Fibroblast of skin of right biceps (primary cell): ENCODE data around the gene PRSS27.

Experiments used
- DNase-seq: peaks from one replicate; pipeline ENCODE4 v3.0.0-alpha.2; 2013

PRSS27 gene

DNA sequence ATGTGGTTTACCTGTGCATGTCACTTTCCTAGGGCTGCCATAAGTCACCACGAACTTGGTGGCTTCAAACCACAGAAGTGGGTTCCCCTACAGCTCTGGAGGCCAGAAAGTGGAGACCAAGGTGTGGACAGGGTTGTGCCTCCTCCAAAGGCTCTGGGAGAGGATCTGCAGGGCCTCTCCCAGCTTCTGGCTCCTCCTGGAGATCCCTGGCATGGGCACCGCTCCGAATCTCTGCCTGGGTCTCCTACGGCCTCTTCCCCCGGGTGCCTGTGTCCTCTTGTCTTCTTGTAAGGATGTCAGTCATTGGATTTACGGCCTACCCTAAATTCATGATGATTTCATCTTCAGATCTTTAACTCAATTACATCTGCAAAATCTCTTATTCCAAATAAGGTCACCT is 29.9 kb upstream of the PRSS27 start:
- DNase-seq, result no peak

- DNase-seq, result no peak
Measured at GRCh38 chr16:2749476-2749875, 29.5 kb upstream of the PRSS27 start.

GRCh38 chr16:2748757-2749455 is 28.9 kb upstream of the PRSS27 start:
- no peak for DNase-seq

GRCh38 chr16:2745961-2746360 is 25.9 kb upstream of the PRSS27 start:
- DNase-seq, result no peak

DNA sequence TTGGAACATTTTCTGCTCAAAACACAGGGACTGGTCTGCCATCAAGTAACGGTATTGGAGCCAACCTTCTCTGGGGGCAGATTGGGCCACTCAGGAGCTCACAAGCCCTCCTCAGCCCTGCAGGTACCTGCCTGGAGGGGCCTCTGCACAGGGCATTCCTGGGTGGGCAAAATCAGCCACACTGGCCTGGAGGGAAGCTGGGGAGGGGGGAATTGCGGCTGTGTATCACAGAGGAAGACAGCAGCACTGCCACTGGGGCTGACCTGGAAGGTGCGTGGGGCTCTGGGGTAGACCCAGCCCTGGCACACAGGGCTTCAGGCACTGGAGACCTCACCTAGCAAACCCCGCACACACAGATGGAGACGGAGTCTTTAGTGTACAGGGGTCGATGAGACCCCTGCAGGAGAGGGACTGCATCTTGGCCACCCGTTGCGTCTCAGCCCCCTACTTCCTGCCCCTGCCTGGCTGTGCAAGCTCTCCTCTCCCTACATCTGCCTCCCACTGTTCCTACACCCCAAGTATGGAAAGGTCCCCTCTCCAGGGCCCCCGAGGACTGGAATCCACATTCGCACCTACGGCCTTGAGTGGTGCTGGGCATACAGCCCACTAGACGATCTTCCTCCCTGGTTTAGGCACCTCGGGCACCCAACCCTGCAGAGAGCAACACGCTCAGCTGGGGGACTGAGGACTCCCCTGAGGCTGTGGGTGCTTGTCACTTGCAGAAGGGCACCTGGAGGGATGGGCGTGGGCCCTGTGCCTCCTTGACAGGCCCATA is 25.3 kb upstream of the PRSS27 start:
- no peak for DNase-seq

DNA sequence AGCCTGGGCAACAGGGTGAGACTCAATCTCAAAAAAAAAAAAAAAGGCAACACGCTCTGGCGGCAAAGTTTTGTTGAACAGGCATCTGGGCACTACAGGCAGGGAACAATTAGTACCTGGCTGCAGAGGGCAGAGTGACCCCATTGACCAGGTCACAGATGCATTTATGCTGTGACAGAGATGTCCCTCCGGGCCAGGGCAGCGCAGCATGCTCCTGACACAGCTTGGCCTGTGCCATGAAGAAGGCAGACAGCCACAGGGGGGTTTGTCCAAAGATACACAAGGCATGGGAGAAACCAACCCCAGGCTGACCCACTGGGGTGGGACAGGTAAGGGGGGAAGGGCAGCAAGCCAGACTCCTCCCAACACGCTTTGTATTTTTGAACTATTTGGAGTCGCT is 24.7 kb upstream of the PRSS27 start:
- no peak for DNase-seq

- DNase-seq, result no peak
Measured at GRCh38 chr16:2743007-2743810, 23.2 kb upstream of the PRSS27 start.

- no peak for DNase-seq
Measured at GRCh38 chr16:2742323-2743006, 22.4 kb upstream of the PRSS27 start.

GRCh38 chr16:2741168-2741567 is 21.1 kb upstream of the PRSS27 start:
- no peak for DNase-seq

- no peak for DNase-seq
Measured at GRCh38 chr16:2740476-2740875, 20.5 kb upstream of the PRSS27 start.

- no peak for DNase-seq
Measured at GRCh38 chr16:2739625-2740430, 19.8 kb upstream of the PRSS27 start.

DNA sequence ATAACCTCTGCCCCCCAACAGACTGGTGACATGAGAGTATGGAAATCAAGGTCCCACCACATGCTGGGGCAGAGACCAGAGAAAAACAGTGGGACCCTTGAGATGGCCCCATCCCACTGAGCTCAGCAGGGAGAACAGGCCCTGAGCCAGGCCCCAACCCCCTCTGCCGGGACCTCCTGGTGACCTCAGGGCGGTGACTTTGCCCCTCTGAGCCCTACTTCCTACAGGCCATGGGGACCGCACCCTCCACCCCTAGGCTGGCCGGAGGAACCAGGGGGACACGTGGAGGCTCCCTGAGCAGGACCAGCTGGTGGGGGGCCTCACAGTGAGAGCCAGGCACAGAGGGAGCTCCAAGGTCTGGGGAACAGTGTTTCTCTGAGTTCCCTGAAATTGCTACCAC is 18.6 kb upstream of the PRSS27 start:
- DNase-seq, result no peak

DNA sequence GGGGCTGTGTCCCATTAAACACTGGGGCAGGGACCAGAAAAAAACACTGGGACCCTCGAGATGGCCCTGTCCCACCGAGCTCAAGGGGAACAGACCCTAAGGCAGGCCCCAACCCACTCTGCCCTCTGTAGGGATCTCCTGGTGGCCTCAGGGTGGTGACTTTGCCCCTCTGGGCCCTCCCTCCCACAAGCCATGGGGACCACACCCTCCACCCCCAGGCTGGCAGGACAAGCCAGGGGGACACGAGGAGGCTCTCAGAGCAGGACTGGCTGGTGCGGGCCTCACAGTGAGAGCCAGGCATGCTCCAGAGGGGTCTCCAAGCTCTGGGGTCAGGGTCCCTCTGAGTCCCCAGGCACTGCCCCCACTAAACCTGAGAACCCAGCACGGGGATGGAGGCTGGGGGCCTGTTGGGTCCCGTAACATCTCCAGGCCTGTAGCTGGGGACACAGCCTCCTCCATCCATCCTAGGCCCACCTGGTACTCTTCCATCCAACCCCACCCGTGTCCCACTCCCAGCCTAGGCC is 17.9 kb upstream of the PRSS27 start:
- no peak for DNase-seq

- no peak for DNase-seq
Measured at GRCh38 chr16:2737238-2737605, 17.2 kb upstream of the PRSS27 start.

DNA sequence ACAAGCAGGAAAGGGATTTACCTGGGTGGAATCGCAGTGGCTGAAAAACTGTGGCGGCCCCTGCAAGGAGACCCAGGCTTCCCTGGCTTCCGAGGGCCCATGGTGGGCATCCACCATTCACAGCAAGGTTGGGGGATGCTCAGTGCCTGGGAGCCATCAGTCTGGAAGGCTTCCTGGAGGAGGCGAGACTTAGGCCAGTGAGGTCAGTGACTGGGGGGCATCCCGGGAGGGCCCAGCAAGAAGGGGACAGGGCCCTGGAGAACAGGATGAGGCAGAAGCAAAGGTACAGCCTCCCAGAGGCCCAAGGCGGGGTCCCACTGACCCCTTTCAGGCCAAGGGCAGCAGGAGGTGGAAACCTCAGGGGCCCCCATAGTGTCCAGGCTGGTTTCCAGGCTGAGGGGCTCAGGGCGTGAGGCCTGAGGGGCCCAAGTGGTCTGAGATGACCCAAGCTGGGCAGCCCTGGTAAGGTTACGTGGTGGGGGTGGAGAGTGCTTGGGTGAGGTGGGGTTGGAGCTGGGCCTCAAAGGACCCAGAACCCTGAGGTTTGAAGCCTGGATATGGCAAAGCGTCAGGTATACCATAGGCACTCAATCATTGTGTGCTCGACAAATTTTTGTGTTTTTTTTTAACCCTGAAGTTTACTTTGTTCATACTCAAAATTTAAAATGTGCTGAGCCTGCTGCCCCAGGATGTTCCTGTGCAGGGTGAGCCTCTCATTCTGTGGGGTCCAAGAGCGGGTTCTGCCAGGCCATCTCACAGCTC is 16.6 kb upstream of the PRSS27 start:
- DNase-seq, result no peak

DNA sequence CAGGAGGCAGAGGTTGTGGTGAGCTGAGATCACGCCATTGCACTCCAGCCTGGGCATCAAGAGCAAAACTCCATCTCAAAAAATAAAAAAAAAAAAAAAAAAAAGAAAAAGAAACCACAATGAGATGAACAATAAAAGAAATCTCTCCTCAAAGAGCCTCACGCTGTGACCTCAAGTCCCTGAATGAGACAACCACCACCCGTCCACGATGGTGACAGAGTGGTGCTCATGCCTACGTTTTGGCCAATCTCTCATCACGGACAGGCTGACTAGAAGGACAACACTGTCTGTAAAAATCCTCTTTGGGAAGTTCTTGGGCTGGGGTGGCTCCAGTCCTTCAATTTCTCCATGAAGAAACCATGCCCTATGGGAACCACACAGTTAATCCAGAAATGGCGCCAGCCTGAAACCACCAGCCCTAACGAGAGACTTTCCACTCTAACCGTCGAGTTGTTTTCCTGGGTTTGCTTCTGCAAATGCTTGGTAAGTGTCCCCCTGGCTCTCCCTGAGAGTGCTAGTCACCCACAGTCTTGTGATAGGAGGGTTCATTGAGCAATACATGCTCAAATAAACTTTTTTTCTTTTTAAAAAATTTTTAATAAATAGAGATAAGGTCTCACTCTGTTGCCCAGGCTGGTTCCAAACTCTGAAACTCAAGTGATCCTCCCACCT is 15.0 kb upstream of the PRSS27 start:
- DNase-seq, result no peak

DNA sequence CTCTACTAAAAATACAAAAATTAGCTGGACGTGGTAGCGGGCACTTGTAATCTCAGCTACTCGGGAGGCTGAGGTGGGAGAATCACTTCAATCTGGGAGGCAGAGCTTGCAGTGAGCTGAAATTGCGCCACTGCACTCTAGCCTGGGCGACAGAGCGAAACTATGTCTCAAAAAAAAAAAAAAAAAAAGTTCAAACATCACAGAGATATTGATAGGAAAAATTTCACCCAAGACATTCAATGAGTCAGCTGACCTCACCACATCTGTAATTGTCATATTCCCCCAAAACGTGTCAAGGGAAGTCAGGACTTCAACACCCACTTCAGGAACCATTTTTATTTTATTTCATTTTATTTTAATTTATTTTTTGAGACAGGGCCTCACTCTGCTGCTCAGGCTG is 8.0 kb upstream of the PRSS27 start:
- no peak for DNase-seq

- no peak for DNase-seq
Measured at GRCh38 chr16:2726923-2727322, 6.9 kb upstream of the PRSS27 start.

- no peak for DNase-seq
Measured at GRCh38 chr16:2724816-2725348, 4.9 kb upstream of the PRSS27 start.

DNA sequence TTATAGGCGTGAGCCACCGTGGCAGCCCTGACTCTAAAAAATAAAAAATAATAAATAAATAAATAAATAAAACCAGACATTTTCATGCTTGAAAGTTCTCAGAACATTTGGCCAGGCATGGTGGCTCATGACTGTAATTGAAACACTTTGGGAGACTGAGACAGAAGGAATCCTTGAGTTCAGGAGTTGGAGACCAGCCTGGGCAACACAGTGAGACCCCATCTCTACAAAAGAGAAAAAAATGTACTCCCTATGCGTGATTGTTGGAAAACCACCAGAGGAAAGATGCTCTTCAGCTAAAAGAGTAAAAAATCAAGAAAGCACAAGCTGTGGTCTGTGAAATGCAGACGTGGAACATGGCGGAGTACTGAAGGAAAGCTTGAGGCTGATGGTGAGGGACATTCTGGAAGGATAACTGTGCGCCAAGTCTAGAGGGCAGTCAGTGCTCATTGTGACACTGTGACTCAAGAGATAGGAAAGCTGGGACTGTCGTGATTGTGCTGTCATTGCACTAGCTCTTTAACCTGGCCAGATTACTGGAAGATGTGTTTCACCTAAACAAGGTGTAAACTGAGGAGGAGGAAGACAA is 4.2 kb upstream of the PRSS27 start:
- no peak for DNase-seq
